Retina (tissue), 1 donor: Measurements from ENCODE around the gene TGFBR3L.
"Not testable (repeated sequence)": the region's sequence is repeated elsewhere in the genome, so short reads cannot be mapped to it uniquely, and the experiment has no call there.

Experiments used
- DNase-seq: peaks from one replicate; pipeline ENCODE4 v3.0.0-alpha.2; 2016

TGFBR3L gene

GRCh38 chr19:7918062-7918614, 3.5 kb downstream of the TGFBR3L start:
- DNase-seq, result not testable (repeated sequence)

GRCh38 chr19:7918615-7919421, 4.2 kb downstream of the TGFBR3L start:
- no peak for DNase-seq

GRCh38 chr19:7919610-7920518, 5.2 kb downstream of the TGFBR3L start, which contains the start of gene SNAPC2:
Gene SNAPC2 (plus strand): TSS chr19:7920338. CDS start chr19:7920367, 29 bp downstream.
- peak; percentile 99 for DNase-seq

GRCh38 chr19:7920519-7921301, 6.1 kb downstream of the TGFBR3L start:
- DNase-seq, result peak; percentile 76

- no peak for DNase-seq
Measured at GRCh38 chr19:7921302-7921966, 6.8 kb downstream of the TGFBR3L start.

GRCh38 chr19:7921967-7922835, 7.6 kb downstream of the TGFBR3L start:
- DNase-seq, result no peak

GRCh38 chr19:7922836-7923195, 8.2 kb downstream of the TGFBR3L start:
- no peak for DNase-seq

- no peak for DNase-seq
Measured at GRCh38 chr19:7923295-7924191, 8.9 kb downstream of the TGFBR3L start.

GRCh38 chr19:7924241-7924640, 9.6 kb downstream of the TGFBR3L start:
- DNase-seq, result no peak

GRCh38 chr19:7924651-7925170, 10.1 kb downstream of the TGFBR3L start:
- DNase-seq, result no peak

GRCh38 chr19:7925171-7925851, 10.7 kb downstream of the TGFBR3L start:
- DNase-seq, result peak; percentile 95

- peak; percentile 84 for DNase-seq
Measured at GRCh38 chr19:7926021-7926726, 11.5 kb downstream of the TGFBR3L start, which contains the start of gene CTXN1. Gene CTXN1 (minus strand): TSS chr19:7926135. CDS start chr19:7925538, 597 bp downstream.

GRCh38 chr19:7926727-7927604, 12.3 kb downstream of the TGFBR3L start:
- no peak for DNase-seq

GRCh38 chr19:7927605-7928333, 13.1 kb downstream of the TGFBR3L start:
- DNase-seq, result no peak

- no peak for DNase-seq
Measured at GRCh38 chr19:7928334-7928706, 13.7 kb downstream of the TGFBR3L start.
